ENCODE results near the gene RHOB.

Gene RHOB

DNA sequence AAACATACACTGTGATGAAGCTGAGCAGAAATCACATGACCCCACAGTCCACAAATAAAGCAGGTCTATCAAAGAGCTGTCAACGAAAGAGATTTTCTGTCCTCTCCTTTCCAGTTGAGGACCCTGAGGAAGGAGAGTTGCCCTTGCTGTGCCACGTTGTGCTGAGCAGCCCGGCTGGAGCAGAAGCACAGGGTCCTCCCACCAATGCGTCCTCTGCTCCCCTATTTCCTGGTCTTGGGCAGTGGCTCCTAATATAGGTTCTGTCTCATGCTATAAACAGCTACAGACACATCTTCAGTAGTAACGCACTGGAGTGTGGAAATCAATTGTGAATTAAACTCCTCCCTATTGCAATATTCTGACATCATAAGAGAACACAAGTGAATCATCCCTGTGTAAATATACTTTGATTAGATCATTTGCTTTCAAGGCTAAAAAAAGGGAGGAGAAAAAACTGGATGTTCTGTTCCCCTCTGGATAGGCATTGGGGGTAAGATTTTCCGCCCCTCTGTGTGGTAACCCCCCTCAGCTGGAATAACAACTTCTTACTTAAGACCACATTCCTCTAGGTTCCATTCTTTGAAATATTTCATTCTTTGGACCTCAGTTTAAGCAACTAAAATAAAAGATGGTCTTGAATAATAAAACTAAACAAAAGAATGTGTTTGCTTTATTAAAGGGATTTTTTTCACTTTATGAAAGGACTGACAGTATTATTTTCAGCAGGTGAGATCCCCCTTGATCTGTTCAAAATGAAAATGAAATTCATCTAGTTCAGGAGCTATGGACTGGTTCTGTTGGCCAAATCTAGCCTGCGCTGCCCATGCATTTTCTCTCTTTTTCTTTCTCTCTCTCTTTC, 8.3 kb upstream of the RHOB start:
- TF ChIP-seq, protein P1, sequence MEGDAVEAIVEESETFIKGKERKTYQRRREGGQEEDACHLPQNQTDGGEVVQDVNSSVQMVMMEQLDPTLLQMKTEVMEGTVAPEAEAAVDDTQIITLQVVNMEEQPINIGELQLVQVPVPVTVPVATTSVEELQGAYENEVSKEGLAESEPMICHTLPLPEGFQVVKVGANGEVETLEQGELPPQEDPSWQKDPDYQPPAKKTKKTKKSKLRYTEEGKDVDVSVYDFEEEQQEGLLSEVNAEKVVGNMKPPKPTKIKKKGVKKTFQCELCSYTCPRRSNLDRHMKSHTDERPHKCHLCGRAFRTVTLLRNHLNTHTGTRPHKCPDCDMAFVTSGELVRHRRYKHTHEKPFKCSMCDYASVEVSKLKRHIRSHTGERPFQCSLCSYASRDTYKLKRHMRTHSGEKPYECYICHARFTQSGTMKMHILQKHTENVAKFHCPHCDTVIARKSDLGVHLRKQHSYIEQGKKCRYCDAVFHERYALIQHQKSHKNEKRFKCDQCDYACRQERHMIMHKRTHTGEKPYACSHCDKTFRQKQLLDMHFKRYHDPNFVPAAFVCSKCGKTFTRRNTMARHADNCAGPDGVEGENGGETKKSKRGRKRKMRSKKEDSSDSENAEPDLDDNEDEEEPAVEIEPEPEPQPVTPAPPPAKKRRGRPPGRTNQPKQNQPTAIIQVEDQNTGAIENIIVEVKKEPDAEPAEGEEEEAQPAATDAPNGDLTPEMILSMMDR (IDR thresholded peaks at IDR 0.05), result no peak
- DNase-seq (ENCODE audit: low spot score), result peak; percentile 83

DNA sequence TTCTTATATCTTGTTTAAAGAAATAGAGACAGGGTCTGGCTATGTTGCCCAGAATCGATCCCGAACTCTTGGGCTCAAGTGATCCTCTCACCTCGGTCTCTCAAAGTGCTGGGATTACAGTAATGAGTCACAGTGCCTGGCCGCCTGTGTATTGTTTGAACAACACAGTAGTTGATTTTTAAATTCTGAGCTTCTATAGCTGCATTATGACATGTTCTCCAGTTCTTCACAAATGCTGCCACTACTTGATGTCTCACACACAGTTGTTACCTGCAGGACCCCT, 7.7 kb upstream of the RHOB start:
- peak overlapping the region; percentile 62 to 83 for H3K27ac ChIP-seq
- TF ChIP-seq, protein P1 (IDR thresholded peaks at IDR 0.05), result no peak
- DNase-seq (ENCODE audit: low spot score), result peak; percentile 56
- peak overlapping the region; percentile 8 for H3K4me3 ChIP-seq

More for the DNA sequence above, 8.3 kb upstream of the RHOB start:
- H3K27ac ChIP-seq, result peak overlapping the region; percentile 62 to 83
- peak overlapping the region; percentile 29 for H3K4me3 ChIP-seq

DNA sequence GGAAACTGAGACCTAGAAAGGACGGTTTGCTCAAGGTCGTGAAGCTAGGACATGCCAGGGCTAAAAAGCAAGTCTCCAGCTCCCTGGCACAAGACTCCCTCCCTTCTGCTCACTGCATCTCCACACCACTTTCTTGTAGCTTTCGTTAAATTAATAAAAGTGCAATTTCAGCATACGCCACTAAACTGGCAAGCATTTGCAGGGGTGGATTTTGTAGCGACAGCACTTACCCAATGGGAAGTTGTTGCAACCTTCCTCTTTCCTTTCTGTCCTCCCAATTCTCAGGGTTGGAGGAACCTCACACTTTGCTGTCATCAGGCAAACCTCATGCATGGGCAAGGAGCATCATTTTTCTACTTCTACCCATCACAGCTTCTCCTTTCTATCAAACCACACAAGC, 7.4 kb upstream of the RHOB start:
- DNase-seq (ENCODE audit: low spot score), result peak; percentile 69
- peak overlapping the region; percentile 8 for H3K4me3 ChIP-seq
- TF ChIP-seq, protein P1 (IDR thresholded peaks at IDR 0.05), result no peak
- peak overlapping the region; percentile 62 to 83 for H3K27ac ChIP-seq

DNA sequence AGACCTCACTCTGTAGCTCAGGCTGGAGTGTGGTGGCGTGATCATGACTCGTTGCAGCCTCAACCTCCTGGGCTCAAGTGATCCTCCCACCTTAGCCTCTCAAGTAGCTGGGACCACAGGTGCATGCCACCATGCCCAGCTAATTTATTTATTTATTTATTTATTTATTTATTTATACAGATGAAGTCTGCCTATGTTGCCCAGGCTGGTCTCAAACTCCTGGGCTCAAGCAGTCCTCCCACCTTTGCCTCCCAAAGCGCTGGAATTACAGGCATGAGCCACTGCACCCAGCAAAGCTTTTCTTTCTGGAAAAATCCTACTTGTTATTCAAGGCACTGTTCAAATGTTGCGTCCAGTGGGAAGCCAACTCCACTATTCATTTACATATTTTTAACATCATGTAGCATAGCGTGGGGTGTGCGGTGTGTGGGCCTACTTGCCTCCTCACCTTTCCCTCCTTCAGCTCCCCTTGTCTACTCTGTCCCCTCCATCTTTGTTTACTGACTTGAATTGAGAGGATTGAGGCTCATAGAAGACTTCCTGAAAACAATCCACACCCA, 6.8 kb upstream of the RHOB start:
- Histone ChIP-seq H3K4me3 (no peak overlapping the region), H3K27ac (peak overlapping the region in 1 of 2 donors; percentile 59)
- DNase-seq (ENCODE audit: low spot score), result peak; percentile 33
- TF ChIP-seq, protein P1 (IDR thresholded peaks at IDR 0.05), result no peak

DNA sequence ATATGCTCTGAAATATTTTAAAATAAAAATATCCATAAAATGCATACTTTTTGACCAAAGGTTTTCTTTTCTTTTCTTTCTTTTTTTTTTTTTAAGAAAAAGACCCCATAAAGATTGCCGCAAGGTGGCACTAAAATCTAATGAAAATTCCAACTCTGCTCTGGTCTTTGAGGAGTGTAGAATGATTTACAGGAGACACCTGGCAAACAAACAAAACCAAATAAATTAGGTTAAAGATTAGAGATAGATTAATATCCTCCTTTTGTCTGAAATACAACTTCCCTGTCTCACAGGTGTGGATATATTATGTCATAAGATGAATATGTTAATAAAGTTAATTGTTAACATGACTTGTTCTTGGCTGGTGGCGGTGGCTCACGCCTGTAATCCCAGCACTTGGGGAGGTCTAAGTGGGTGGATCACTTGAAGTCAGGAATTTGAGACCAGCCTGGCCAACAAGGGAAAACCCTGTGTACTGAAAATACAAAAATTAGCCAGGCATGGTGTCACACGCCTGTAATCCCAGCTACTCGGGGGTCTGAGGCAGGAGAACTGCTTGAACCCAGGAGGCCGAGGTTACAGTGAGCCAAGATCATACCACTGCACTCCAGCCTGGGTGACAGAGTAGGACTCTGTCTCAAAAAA, 3.5 kb upstream of the RHOB start:
- peak overlapping the region; percentile 89 to 91 for H3K27ac ChIP-seq
- TF ChIP-seq, protein P1 (IDR thresholded peaks at IDR 0.05), result peak; percentile 26
- peak overlapping the region; percentile 3 for H3K4me3 ChIP-seq
- peak; percentile 75 for DNase-seq (ENCODE audit: low spot score)

DNA sequence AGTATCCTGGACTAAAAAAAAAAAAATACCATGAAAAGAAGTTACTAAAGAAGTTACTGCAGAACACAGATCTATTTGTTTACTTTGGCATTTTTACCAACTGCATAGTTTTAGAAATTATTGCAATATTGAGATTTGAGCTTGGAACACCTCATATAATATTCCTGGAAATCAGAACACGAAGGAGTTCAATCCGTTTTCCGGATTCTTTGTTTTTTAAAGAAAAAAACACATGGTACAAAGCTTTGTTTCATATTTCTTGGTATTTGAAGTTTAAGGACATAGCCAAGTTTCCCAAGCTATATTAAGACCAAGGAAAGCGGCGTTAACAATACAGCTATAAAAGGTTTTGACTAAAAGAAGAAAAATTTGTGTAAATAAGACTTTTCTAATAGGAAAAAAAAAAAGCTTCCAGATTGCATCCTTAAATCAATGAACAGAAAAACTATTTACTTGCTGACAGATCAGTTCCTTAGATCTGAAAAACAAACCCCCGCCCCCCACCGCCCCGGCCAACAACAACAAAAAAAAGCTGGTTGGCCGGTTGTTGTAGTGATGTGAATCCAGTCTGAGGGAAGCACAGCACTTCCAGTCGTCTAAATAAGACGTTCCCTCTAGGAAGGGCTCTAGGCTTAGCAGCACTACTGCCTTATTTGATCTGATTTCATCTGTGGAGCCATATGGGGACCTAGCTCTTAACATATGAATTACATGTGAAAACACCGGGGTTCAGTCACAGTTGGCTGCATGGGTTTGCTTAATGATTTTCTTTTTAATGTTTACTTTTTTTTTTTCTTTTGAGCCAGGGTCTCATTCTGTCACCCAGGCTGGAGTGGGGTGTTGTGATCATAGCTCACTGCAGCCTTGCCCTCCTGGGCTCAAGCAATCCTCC, 2.5 kb upstream of the RHOB start:
- H3K27ac ChIP-seq, result peak overlapping the region; percentile 91 to 96
- peak; percentile 83 for DNase-seq (ENCODE audit: low spot score)
- TF ChIP-seq, protein P1 (IDR thresholded peaks at IDR 0.05), result no peak
- peak overlapping the region; percentile 96 for H3K4me3 ChIP-seq

Data from coronary artery (tissue), 2 donors.